ENCODE data around the gene PSD2.
"Not testable (repeated sequence)": the region's sequence is repeated elsewhere in the genome, so short reads cannot be mapped to it uniquely, and the experiment has no call there.

PSD2 gene

DNA sequence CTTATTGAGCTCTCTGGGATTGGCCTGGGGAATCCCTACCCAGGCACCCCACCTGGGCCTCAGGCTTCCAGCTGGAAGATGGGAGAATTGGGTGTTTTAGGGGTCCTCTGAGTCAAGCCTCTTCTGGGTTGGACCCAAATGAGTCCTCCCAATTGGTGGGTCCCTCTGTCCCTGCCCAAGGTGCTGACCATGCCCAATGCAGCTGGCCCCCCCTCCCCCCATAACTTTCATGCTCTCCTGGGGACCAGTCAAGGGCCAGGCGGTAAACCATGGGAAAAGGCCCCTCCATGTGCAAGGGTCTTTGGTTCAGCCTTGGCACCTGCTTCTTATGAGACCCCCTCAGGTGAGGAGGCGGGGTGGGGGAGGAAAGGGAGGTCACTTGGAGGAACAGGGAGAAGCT lies 3.4 kb upstream of the PSD2 start:
- DNase-seq = no peak

DNA sequence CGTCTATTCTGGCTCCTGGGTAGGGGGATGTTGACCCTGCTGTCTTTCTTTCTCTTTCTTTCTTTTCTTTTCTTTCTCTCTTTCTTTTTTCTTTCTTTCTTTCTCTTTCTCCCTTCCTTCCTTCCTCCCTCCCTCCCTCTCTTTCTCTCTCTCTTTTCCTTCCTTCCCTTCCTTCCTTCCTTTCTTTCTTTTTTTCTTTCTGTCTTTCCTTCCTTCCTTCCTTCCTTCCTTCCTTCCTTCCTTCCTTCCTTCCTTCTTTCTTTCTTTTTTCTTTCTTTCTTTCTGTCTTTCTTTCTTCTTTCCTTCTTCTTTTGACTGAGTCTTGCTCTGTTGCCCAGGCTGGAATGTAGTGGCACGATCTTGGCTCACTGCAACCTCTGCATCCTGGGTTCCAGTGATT lies 3.0 kb upstream of the PSD2 start:
- not testable (repeated sequence) for DNase-seq

DNA sequence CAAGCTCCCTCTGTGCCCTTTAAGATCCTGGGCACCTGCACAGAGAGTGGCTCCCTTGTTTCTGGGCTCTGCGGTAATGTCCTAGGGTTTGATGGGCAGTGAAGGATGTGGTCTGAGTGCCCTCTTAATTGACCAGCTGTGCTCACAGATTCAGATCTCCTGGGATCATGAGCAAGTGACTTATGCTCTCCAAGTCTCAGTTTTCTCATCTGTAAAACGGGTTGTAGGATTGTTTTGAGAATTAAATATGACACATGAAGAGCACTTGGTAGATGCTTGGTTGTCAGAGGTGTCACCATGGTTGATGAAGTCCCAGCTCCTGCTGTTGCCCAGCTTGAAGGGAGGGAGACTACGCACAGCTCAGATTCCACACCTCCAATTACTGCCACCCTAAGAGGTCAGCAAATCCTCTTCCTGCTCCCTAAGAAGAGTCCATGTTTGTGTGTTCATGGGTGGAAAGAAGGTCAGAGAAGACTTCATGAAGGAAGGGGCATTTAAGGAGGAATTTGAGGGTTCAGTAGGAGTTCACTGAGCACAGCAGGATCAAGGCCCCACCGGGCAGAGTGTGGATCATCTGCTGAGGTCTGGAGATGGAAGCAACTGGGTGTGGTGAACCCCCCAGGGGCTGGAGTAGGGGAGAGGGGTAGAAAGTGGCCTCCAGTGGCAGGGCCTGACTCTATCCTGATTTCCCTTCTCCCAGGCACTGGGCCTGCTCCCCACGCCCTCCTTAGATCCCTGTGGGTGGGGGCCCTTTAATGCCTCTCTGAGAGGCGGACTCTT lies 1.4 kb upstream of the PSD2 start:
- DNase-seq = no peak

DNA sequence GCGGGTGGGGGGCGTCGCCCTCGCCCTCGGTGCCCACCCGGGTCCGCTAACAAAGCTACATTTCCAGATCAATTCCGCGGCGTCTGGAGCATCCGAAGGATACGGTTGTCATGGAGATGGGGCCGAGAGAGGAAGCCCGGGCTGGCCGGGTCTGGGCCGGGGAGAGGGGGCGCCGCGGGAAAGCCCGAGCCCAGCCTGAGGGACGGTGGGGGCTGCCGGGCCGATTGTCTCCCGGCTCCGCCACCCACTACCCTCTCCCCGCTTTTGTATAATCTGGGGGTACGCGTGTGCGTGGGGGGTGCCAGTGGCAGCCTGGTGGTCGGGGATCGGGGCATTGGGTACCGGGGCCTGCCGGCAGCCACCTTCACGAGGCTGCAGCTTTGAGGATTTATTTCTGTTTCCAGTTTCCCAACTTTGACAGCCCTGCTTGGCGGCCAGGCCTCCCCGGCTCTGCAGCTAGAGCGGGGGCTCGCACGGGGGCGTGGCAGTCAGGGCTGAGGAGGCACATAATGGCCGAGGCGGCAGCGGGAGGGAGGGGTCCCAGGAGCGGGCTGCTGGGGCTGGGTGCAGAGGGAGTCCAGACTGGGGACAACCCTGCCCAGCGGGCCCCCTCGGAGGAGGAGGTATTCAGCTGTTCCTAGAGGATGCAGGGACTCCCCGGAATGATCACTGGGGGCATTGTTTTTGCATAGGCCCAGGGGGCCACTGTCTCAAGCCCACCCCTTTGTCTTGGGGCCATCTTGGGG lies 626 bp downstream of the PSD2 start:
- no peak for DNase-seq

DNA sequence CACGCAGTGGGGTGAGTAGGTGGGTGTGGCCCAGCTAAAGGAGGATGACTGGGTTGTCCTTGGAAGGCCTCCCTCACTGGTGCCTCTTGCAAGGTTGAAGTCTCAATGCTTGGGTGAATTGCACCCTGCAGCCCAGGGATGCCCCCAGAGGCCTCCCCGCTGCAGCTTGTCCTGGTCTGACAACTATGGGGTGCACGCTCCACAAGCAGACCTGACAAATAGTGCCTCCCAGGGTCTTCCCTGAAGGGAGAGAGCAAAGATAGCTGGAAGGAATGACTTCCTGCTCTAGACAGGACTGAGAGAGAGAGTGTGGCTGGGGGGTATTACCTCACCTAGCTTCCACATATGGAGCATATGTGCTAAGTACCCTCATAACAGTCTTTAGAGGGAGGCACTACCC lies 1.7 kb downstream of the PSD2 start:
- DNase-seq = no peak

DNA sequence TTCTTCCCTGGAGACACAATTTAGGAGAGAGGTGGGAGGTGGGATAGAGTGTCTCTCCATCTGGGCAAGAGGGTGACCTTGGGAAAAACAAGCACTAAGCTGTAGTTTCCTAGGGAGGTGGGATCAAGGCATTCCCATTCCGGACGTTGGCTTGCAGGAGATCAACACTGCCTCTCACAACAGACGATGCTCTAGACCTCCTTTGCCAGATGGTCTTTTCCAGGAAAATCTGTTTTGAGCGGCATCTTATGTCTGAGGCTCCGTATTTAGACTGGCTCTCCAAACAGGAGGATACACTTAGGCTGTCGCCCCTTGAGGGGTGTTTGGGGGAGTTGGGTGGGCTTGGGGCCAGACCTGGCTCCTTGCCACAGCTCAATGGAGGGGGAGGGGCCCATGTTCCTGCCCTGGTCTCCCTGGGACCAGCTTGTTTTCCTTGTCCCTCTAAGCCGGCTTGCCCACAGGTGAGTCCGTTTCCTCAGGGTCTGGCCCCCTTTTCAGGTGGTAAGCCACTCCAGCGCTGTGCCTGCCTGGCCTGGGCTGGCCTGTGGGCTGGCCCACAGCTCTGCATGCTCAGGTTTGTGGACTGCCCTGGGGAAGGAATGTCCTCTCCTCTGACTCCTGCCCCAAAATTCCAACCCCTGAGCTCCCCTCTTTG lies 2.4 kb downstream of the PSD2 start:
- no peak for DNase-seq

DNA sequence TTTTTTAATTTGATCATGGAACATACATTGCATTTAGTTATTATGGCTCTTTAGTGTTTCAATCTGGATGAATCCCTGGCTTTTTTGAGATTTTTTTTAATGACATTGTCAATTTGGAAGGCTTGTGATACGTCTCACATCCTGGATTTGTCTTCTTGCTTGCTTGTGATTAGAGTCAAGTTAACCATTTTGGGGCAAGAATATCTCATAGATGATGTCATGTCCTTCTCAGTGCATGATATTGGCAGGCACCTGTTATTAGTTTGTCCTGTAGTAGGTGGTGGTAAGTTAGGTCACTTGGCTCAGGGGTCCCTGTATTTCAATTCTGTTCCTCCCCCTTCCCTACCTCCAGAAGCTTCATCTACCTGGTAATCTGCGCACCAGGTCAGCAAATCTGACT lies 3.3 kb downstream of the PSD2 start:
- DNase-seq = no peak

DNA sequence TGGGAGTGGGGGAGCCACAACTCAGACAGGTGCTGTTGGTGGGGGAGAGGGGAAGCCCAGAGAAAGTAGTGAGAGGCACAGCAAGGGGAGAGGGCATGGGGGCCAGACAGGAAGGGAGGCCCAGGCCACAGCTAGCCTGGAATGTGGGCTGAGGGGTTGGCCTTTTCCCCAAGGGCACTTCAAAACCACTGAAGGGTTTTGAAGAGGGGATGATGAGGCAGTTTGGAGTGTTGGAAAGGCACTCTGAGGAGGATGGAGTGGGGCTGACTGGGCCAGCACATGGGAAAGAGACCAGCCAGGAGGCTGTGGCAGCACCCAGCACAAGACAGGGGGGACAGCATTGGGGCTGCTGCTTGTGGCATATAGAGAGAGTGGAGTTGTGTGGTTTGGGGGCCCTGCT lies 3.8 kb downstream of the PSD2 start:
- no peak for DNase-seq

DNA sequence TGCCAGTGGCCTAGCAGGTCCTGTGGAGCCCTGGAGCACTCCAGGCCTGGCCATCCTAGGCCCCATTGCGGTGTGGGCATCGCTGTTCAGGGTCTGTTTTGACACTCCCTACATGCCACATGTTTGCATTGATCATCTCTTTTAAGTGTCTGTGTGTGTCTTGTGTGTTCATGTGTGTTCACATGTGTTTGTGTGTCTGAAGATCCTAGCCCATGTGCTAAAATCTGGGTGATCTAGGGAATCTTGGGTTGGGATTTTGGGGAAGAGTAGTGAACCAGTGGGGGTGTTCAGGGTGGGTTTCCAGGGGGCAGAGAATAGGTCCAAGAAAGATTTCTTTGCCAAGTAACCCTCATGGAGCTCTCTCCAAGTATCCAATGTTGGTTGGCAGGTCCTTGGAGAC lies 8.4 kb downstream of the PSD2 start:
- DNase-seq = no peak

DNA sequence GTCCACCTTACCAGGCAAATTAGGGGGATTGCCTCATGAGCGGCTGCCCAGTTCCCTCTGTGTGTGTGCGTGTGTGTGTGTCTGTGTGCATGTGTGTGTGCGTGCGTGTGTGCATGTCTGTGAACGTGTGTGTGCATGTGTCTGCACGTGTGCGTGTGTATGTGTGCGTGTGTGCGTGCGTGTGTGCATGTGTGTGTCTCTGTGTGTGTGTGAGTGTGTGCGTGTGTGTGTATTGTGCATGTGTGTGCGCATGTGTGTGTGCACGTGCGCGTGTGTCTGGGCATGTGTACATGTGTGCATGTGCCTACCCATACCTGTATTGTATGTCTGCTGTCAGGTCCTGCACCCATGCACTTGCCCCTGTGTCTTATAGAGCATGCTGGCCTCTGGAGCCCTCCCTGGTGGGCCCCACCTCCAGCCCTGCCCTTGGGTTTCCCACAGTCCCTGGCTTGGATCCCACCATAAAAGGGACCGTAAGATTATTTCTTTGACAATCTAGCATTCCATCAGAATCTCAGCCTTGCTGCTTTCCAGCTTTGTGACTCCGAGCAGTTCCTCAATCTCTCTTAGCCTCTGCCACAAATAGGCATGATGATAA lies 9.3 kb downstream of the PSD2 start:
- no peak for DNase-seq

DNA sequence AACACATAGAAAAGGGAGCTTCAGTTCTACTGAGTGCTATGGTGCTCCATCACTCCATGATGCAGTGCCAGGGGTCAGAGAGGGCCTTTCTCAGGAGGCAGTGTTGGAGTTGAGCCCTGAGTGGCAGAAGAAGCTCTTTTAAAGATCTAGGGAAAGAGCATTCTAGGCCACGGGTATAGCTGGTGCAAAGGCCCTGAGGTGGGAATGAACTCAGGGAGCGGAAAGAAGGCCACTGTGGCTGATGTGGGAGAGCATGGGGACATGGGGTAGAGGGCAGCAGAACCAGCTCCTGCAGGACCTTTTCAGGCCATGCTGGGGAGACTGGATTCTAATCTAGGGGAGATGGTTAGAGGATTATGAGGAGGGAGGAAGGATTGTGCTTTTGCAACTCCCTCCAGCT lies 9.9 kb downstream of the PSD2 start:
- DNase-seq = no peak

DNA sequence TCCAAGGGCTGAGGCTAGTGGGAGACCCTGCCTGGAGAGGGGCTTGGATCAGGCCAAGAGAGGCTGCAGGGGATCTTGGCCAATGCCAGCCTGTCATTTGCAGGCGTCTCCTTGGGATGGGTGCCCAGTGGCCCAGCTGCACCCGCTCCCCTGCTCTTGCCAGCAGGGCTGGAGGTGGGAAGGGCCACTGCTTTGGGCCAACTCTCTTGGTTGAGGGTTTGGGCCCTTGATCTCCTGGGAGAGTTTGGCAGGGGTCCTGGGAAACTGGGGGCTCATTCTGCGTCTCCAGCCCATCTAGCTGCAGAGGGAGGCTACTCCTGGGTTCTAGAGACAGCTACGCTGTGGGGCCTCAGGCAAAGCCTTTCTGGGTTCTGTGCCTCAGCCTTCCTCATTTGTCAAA lies 10.5 kb downstream of the PSD2 start:
- no peak for DNase-seq

DNA sequence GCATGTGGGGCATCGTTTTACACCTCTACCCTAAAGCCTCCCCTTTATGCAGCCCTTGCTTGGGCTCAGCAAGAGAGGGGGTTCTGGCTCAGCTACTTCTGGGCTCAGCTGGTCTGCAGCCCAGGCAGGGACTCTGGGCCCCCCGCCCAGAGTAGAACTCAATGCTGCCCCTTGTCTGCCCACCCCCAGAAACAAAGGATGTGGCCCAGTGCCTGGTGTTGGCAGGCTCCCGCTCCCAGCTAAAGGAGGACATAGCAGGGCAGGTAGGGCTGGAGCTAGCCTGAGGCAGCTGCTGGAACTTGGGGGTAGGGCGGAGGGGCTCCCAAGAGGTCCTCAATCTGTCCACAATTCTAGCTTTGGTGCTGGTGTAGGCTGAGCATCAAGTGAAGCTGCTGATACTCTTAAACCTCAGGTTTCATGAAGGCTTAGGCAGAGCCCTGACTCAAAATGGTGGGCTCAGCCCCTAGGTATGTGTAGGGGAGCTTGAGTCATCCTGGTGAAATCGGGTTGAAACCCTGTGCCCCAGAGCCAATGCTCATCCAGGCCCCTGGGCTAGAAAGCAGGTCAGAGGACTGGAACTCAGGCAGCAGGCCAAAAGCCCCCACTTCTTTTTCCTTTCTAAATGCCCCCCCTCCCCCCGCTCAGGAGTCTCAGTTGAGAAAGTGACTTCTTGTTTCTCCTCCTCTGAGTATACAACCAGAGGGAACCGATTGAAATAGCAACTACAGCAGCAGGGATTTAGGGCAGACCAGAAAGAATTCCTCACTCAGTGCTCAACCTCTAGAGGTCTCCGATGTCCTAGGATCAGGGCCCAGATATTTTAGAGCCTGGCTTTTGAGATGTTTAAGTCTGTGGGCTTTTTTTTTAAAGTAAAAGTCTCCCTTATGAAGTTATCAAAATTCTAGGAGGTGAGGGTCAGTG lies 11.4 kb downstream of the PSD2 start:
- DNase-seq = no peak

DNA sequence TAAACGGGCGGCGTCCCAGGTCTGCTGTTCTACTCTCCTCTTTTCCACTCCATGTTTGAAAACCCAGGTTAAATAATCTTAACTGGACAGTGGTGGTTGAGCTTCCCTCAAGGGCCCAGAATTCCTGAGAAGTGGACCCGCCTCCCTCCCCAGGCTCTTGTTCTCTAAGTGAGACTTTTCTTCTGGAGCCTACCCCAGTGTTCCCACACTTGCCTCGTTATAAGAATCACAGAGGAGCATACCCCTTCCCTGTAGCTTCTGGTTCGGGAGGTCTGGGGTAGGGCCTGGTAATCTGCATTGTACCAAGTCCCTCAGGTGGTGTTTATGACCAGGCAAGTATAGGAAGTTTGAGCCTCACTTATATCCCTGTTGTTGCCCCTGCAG lies 12.0 kb downstream of the PSD2 start:
- DNase-seq = no peak

DNA sequence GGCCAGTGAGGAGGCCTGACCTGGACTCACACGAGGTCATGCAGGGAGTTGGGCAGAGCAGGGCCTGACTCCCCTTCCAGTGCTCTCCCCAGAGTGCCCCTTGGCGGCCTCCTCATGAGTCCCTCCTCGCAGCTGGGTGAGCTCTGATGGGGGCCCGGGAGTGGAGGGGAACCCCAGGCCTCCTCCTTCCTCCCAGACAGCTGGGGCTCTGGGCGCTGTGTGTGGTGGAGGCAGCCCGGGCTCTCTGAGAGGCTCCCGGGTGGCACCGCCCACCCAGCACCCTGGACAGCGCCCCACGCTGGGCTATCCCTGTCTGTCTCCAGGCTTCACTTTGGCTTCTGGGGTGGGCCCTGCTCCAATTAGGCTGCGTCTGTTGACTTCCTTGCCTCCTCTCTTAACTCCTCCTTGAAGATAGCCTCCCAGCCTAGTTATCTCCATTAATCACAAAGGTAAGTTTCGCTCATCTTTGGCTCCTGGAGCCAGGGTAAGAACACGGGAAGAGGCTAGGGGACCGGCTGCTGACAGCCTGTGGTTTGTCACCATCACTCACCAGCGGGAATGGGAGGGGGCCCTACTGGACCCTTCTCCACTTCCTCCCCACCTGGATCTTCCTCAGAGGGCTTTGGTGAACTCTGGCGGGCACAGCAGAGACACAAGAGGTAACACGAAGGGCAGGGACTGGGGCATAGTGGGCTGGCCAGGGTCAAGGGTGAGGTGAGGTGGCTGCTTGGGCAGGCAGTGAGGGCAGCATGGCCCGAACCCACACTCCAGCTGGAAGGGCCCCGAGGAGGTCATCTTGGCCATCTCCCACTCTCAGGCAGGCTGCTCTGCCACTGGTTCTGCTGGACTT lies 13.1 kb downstream of the PSD2 start:
- no peak for DNase-seq

DNA sequence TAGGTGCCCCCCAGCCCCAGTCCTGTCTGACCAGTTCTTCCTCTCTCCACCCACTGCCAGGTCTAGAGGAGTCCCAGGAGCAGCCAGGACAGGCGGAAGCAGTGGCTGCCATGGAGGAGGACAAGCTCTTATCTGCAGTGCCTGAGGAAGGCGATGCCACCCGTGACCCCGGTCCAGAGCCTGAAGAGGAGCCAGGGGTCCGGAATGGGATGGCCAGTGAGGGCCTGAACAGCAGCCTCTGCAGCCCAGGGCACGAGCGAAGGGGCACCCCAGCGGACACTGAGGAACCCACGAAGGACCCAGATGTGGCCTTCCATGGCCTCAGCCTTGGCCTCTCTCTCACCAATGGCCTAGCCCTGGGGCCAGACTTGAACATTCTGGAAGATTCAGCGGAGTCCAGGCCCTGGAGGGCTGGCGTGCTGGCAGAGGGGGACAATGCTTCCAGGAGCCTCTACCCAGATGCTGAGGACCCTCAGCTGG lies 13.8 kb downstream of the PSD2 start:
- no peak for DNase-seq

DNA sequence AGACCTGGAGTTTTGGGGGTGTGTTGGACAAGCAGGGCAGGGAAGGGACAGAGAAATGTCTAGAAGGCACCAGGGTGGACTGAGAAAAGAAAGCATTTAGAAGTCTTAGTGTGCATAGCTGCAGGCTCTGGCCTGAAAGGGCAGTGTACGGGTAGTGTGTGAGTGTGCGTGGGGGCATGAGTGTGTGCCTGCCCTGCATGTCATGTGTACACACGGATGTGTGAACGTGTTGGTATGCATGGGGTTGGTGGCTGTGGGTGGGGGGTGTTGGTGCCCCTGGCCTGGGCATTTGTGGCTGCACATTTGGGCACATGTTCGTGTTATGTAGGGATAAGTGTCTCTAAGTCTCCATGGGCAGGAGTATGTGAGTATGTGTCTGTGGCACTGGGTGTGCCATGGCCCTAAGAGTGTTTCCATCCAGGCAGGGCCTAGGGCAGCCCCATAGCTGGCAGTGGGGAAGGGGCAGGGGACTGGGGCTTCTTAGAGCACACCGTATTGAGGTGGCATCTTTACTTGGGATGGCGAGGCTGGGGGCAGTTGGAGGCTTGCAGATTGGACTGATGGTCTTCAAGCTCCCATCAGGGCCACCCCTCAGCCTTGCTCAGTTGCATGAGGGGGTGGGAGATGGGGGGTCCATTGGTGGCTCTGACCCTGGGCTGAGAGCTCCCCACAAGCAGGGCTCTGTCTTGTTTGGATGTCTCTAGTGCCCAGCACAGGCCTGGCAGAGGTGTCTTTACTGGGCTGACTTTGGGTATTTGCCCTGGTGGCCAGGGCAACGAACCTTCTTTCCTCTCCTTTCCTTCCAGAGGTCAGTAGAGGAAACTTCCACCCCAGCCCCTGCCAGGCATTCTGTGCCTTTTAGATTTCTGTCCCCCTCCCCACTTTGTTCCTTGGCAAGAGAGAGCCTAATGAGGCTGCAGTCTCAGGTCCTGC lies 15.0 kb downstream of the PSD2 start:
- DNase-seq = no peak

DNA sequence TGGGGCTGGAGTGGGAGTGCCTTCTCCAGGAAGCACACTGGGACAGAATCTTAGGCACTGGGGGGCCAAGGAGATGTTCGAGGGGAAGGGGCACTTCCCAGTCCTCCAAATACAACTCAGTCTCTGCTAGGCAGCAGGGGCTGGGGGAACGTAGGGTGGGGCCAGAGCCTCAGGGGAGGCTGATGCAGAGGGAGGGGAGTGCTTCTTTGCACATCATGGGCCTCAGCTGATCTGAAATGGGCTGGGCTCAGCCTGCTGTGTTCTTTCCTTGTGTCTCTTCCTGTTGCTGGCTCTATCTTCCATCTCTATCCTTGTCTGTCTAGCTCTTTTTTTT lies 15.6 kb downstream of the PSD2 start:
- no peak for DNase-seq

DNA sequence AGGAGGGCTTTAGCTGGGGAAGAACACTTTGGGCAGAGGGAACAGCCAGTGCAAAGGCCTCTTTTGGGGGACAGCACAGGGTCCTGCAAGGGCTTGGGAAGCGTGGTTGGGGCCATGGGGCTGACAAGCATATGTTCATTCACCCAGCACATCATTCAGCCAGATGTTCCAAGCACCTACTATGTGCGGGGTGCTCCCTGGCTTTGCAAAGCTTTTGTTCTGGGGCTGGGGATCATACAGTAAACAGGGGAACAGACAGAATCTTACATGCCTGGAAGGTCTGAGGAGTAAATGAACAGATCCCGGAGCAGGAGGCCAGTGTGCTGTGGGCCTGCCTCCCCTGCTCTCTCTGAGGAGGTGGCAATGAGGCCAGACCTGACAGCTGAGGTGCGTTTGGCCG lies 16.7 kb downstream of the PSD2 start:
- DNase-seq = no peak
